Measurements from ENCODE around the gene APOL2.
"Not testable (repeated sequence)": the region's sequence is repeated elsewhere in the genome, so short reads cannot be mapped to it uniquely, and the experiment has no call there.

DNA sequence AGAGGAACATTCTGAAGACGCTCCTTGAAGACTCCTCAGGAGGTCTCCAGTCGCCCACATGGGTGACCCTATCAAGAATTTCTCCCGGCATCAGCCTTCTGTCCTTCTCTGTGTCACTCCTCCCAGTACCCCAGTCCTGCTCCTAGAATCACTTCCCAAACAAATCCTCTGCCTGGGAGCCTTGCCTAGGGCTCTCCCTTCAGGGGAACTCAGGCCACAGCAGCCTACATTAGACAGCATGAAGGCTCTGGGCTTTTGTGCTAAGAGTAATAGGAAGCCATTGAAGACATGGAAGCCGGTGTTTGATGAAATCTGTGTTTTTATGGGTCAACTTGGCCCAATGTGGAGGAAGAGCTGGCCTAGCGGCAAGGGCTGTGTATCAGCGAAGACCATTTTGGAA is 51.5 kb downstream of the APOL2 start:
- TF ChIP-seq POLR2A (IDR thresholded peaks at IDR 0.05): not testable (repeated sequence)
- TF ChIP-seq, protein P1, sequence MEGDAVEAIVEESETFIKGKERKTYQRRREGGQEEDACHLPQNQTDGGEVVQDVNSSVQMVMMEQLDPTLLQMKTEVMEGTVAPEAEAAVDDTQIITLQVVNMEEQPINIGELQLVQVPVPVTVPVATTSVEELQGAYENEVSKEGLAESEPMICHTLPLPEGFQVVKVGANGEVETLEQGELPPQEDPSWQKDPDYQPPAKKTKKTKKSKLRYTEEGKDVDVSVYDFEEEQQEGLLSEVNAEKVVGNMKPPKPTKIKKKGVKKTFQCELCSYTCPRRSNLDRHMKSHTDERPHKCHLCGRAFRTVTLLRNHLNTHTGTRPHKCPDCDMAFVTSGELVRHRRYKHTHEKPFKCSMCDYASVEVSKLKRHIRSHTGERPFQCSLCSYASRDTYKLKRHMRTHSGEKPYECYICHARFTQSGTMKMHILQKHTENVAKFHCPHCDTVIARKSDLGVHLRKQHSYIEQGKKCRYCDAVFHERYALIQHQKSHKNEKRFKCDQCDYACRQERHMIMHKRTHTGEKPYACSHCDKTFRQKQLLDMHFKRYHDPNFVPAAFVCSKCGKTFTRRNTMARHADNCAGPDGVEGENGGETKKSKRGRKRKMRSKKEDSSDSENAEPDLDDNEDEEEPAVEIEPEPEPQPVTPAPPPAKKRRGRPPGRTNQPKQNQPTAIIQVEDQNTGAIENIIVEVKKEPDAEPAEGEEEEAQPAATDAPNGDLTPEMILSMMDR (IDR thresholded peaks at IDR 0.05): not testable (repeated sequence)

All from suprapubic skin (tissue), 3 donors.